Astrocyte (in vitro differentiated cells and primary cell): Measurements from ENCODE around the gene FHIP2A. TPM values are rescaled to one million over a fixed set of nuclear protein-coding genes. Genes with fewer than 3 reads are reported as not detected.

Experiments used
- DNase-seq: peaks from one replicate; pipeline ENCODE4 v3.0.0-alpha.2; 2010; ENCODE audit warnings: low read depth
- FAIRE-seq: peaks from 2 replicates; lab custom pipeline; 2011; peaks lifted over from hg19 to GRCh38; lab: Jason Lieb, UNC
- H2AFZ ChIP-seq: 2 replicates; pipeline ENCODE4 v1.6.0; 2012; ENCODE audit warnings: low read depth, low read length, inconsistent platforms
- H3K27ac ChIP-seq: 2 replicates; pipeline ENCODE4 v1.5.1; 2011; ENCODE audit warnings: low read depth, low read length, inconsistent platforms
- H3K27me3 ChIP-seq: 2 replicates; pipeline ENCODE4 v1.6.0; 2011; ENCODE audit warnings: low read length, inconsistent platforms; ENCODE audit not compliant: insufficient read depth
- H3K36me3 ChIP-seq: 2 replicates; pipeline ENCODE4 v1.5.1; 2011; ENCODE audit warnings: low read length, inconsistent platforms; ENCODE audit not compliant: insufficient read depth
- H3K4me1 ChIP-seq: 2 replicates; pipeline ENCODE4 v1.5.1; 2011; ENCODE audit warnings: low read length, inconsistent platforms; ENCODE audit not compliant: insufficient read depth
- H3K4me2 ChIP-seq: 2 replicates; pipeline ENCODE4 v1.6.0; 2012; ENCODE audit warnings: low read length, inconsistent platforms
- H3K4me3 ChIP-seq: 2 replicates; pipeline ENCODE4 v1.5.1; 2011; ENCODE audit warnings: low read depth, mild to moderate bottlenecking, low read length, inconsistent platforms; ENCODE audit not compliant: insufficient read depth
- H3K79me2 ChIP-seq: 2 replicates; pipeline ENCODE4 v1.6.0; 2012; ENCODE audit warnings: mild to moderate bottlenecking, low read length, inconsistent platforms; ENCODE audit not compliant: insufficient read depth
- H3K9ac ChIP-seq: 2 replicates; pipeline ENCODE4 v1.6.0; 2012; ENCODE audit warnings: mild to moderate bottlenecking, low read length, inconsistent platforms
- H3K9me3 ChIP-seq: 2 replicates; pipeline ENCODE4 v1.5.1; 2012; ENCODE audit warnings: low read depth, mild to moderate bottlenecking, low read length, inconsistent platforms; ENCODE audit not compliant: insufficient read depth
- H4K20me1 ChIP-seq: 2 replicates; pipeline ENCODE4 v1.6.0; 2012; ENCODE audit warnings: low read length, inconsistent platforms; ENCODE audit not compliant: insufficient read depth
- H3K27ac Mint-ChIP-seq: one replicate; pipeline ENCODE4 v1.8.0; 2021; ENCODE audit warnings: mild to moderate bottlenecking, mixed read lengths; ENCODE audit not compliant: unreplicated experiment
- H3K27me3 Mint-ChIP-seq: one replicate; pipeline ENCODE4 v1.8.0; 2021; ENCODE audit warnings: low read depth, mixed read lengths; ENCODE audit not compliant: unreplicated experiment
- H3K36me3 Mint-ChIP-seq: one replicate; pipeline ENCODE4 v1.8.0; 2021; ENCODE audit warnings: low read depth, mixed read lengths; ENCODE audit not compliant: unreplicated experiment
- H3K4me1 Mint-ChIP-seq: one replicate; pipeline ENCODE4 v1.8.0; 2021; ENCODE audit warnings: low read depth, mixed read lengths; ENCODE audit not compliant: unreplicated experiment
- H3K4me3 Mint-ChIP-seq: one replicate; pipeline ENCODE4 v1.8.0; 2021; ENCODE audit warnings: mild to moderate bottlenecking, moderate library complexity, mixed read lengths; ENCODE audit not compliant: unreplicated experiment
- H3K9me3 Mint-ChIP-seq: one replicate; pipeline ENCODE4 v1.8.0; 2021; ENCODE audit warnings: mild to moderate bottlenecking, mixed read lengths; ENCODE audit not compliant: unreplicated experiment
- EZH2 ChIP-seq: IDR thresholded peaks from 2 replicates; pipeline ENCODE4 v1.6.1; 2012; ENCODE audit warnings: mild to moderate bottlenecking, low read length, inconsistent platforms; ENCODE audit not compliant: insufficient read depth
- total RNA-seq: library from RNA; stranded (reverse); gene quantifications from 2 replicates; pipeline ENCODE4 v1.2.1, GENCODE V29; 2021
- TF ChIP-seq, protein P1 (sequence below): IDR thresholded peaks from 2 replicates; pipeline ENCODE4 v1.5.1; 2011; ENCODE audit warnings: low read depth, mild to moderate bottlenecking, inconsistent platforms, low read length, moderate library complexity; ENCODE audit not compliant: insufficient read depth

FHIP2A gene
- total RNA-seq, 1 donor from 2014 or later, result 38.2 TPM

DNA sequence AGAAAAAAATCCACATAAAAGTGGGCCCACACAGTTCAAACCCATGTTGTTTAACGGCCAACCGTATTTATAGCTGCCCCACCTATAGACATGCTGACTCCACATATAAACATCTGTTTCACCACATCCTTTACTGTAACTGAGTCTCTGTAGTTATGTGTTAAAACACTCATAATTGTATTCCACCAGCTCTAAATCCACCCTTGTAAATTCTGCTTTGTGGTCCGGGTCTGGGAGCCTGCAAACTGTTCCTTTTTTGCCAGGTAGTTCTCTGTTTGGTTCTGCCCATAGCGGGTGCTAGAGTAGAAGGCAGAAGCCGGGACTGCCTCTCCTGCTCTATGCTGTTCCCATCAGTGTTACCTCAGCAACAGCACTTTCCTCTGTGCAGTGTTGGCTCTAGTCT lies 20.2 kb upstream of the FHIP2A start:
- H3K9me3 ChIP-seq, result no peaks in the 10 kb centered on the region
- no peaks in the 10 kb centered on the region for H3K9me3 Mint-ChIP-seq
- H3K27ac ChIP-seq, result no peak overlapping the region
- no peaks in the 10 kb centered on the region for H3K79me2 ChIP-seq
- H3K36me3 ChIP-seq, result no peaks in the 10 kb centered on the region
- H3K4me1 ChIP-seq, result no peaks in the 10 kb centered on the region
- no peak overlapping the region for H3K4me3 ChIP-seq
- no peak overlapping the region for H3K9ac ChIP-seq
- H3K27me3 Mint-ChIP-seq, result peaks cover 1% of the 10 kb centered on the region
- H3K27me3 ChIP-seq, result no peaks in the 10 kb centered on the region
- DNase-seq, result no peak
- H3K27ac Mint-ChIP-seq, result no peak overlapping the region
- no peak overlapping the region for H3K4me2 ChIP-seq
- FAIRE-seq, result no peak
- no peak overlapping the region for H2AFZ ChIP-seq
- H3K36me3 Mint-ChIP-seq, result peaks cover 1% of the 10 kb centered on the region
- TF ChIP-seq, protein P1, sequence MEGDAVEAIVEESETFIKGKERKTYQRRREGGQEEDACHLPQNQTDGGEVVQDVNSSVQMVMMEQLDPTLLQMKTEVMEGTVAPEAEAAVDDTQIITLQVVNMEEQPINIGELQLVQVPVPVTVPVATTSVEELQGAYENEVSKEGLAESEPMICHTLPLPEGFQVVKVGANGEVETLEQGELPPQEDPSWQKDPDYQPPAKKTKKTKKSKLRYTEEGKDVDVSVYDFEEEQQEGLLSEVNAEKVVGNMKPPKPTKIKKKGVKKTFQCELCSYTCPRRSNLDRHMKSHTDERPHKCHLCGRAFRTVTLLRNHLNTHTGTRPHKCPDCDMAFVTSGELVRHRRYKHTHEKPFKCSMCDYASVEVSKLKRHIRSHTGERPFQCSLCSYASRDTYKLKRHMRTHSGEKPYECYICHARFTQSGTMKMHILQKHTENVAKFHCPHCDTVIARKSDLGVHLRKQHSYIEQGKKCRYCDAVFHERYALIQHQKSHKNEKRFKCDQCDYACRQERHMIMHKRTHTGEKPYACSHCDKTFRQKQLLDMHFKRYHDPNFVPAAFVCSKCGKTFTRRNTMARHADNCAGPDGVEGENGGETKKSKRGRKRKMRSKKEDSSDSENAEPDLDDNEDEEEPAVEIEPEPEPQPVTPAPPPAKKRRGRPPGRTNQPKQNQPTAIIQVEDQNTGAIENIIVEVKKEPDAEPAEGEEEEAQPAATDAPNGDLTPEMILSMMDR, result no peak
- TF ChIP-seq EZH2, result no peak
- no peak overlapping the region for H3K4me3 Mint-ChIP-seq
- no peaks in the 10 kb centered on the region for H3K4me1 Mint-ChIP-seq
- H4K20me1 ChIP-seq, result no peaks in the 10 kb centered on the region

DNA sequence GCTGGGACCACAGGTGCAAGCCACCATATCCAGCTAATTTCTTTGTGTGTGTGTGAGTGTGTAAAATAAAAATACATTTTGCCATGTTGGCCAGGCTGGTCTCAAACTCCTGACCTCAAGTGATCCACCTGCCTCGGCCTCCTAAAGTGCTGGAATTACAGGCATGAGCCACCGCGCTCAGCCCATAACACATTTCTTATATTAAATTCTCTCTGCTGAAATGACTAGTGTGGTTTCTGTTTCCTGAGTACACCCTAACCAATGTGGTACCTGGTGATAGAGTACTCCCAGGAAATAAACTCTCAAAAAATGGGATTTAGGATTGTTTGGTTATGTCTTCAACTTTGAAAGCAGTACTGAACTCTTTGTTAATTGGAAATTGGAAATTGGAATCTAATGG lies 19.4 kb upstream of the FHIP2A start:
- peaks cover 1% of the 10 kb centered on the region for H3K36me3 Mint-ChIP-seq
- H4K20me1 ChIP-seq, result no peaks in the 10 kb centered on the region
- peaks cover 1% of the 10 kb centered on the region for H3K27me3 Mint-ChIP-seq
- no peak overlapping the region for H3K27ac ChIP-seq
- H2AFZ ChIP-seq, result no peak overlapping the region
- H3K27ac Mint-ChIP-seq, result no peak overlapping the region
- H3K79me2 ChIP-seq, result no peaks in the 10 kb centered on the region
- no peaks in the 10 kb centered on the region for H3K4me1 ChIP-seq
- no peak for TF ChIP-seq EZH2
- TF ChIP-seq, protein P1, result no peak
- H3K9me3 Mint-ChIP-seq, result no peaks in the 10 kb centered on the region
- no peaks in the 10 kb centered on the region for H3K36me3 ChIP-seq
- DNase-seq (no peak), FAIRE-seq (no peak)
- H3K4me2 ChIP-seq, result no peak overlapping the region
- H3K9ac ChIP-seq, result no peak overlapping the region
- no peak overlapping the region for H3K4me3 ChIP-seq
- H3K4me1 Mint-ChIP-seq, result no peaks in the 10 kb centered on the region
- no peaks in the 10 kb centered on the region for H3K27me3 ChIP-seq
- no peaks in the 10 kb centered on the region for H3K9me3 ChIP-seq
- no peak overlapping the region for H3K4me3 Mint-ChIP-seq

DNA sequence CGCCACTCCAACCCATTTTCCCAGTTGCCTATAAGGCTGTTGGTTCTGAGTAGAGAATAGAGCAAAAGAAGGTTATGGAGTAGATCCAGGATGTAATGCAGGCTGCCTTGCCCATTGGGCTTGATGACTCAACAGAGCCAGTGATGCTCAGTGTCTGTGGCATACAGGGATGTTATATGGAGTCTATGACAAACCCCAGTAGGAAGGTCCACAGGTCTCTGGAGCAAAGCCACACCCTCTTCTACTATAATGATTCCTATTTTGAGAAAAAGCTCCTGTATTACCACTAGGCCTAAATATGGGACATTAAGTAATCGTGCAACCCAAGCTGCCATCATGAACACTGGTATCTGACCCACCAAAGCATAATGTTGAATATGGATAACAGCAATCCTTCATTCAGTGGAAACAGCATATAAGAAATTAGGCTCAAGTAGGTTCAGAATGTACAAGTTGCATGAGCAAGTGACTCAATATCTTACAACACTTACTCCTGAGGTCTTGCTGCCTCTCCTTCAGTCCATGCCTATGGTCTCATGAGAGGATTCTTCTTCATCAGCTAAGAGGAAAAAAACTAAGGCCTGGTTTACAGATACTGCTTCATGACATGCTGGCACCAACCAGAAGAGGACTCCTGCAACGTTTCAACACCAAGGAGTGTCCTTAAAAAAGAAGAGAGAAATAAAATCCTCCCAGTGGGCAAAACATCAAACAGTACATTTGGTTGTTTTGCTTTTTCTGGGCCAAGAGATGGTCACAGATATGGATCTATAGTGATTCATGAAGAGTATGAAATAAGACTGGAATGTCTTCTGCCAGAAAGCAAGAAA lies 14.8 kb upstream of the FHIP2A start:
- no peak overlapping the region for H3K27ac Mint-ChIP-seq
- H3K36me3 Mint-ChIP-seq, result peaks cover 1% of the 10 kb centered on the region
- Histone ChIP-seq H3K4me3 (no peak overlapping the region), H3K27me3 (no peaks in the 10 kb centered on the region), H3K79me2 (no peaks in the 10 kb centered on the region), H2AFZ (no peak overlapping the region), H3K9ac (no peak overlapping the region), H3K36me3 (no peaks in the 10 kb centered on the region), H3K27ac (no peak overlapping the region), H3K4me1 (no peaks in the 10 kb centered on the region), H3K9me3 (no peaks in the 10 kb centered on the region), H3K4me2 (no peak overlapping the region), H4K20me1 (no peaks in the 10 kb centered on the region)
- peaks cover 1% of the 10 kb centered on the region for H3K27me3 Mint-ChIP-seq
- no peaks in the 10 kb centered on the region for H3K4me1 Mint-ChIP-seq
- no peaks in the 10 kb centered on the region for H3K9me3 Mint-ChIP-seq
- DNase-seq (no peak), FAIRE-seq (no peak)
- H3K4me3 Mint-ChIP-seq, result no peak overlapping the region
- TF ChIP-seq EZH2, result no peak
- TF ChIP-seq, protein P1, result no peak
